Activated effector memory CD4-positive, alpha-beta T cell treated with Interleukin-2 at 50 U/mL for 16 hours (primary cell): ENCODE results near the gene IFT74.
"Not testable (repeated sequence)": the region's sequence is repeated elsewhere in the genome, so short reads cannot be mapped to it uniquely, and the experiment has no call there.

Source experiments
- DNase-seq: peaks from one replicate; pipeline ENCODE4 v3.0.0-alpha.2; 2020

Gene IFT74

DNA sequence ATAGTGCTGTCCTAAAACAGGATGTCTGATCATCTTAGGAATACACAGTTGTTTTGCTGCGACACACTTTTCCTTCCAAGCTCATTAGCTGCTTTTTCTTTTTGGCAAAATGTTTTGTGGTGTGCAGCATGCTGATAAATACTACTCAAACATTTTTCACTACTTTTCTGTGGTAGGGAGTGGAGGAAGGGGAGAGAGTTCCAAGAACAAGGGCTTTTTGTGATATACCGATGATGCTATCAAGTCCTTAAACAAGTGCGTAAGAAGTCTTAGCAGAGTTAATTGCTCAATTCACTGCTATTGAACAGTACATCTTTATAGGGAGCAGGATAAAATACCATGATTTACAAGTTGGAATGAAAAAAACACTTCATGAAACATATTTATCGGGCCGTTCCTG, 129.2 kb downstream of the IFT74 start:
- DNase-seq, result no peak

DNA sequence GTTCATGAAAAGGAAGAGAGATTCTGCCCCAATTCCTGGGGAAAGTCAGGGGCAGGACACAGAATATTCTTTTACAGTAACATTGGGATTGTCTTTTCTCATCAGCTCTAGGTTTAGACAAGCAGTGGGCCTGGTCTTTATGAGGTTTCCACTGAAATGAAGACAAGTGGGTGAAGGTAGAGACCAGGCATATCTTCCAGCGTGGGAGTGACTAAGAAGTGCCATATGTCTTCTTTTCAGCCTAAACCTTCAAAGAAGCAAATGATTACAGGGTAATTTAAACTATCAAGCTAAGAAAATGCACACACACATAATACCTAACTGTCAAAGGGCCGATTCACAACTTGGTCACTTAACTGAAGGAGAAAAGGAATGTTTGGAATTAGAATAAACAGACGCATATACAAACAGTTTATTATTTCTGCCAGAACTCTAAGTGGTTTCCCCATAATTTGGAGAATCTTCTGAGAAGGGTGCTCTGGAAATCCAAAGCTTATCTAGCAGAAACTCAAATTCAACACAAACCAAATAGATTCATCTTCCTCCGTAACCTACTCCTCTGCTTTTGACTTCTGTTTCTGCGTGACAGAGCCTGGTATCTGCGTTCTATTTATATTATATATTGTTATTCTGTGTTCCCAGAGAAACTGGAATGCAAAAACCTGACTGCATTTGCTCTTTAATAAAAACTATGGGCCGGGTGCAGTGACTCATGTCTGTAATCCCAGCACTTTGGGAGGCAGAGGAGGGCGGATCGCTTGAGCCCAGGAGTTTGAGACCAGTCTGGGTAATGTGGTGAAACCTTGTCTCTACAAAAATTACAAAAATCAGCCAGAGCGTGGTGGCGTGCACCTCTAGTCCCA, 130.8 kb downstream of the IFT74 start:
- DNase-seq, result no peak

DNA sequence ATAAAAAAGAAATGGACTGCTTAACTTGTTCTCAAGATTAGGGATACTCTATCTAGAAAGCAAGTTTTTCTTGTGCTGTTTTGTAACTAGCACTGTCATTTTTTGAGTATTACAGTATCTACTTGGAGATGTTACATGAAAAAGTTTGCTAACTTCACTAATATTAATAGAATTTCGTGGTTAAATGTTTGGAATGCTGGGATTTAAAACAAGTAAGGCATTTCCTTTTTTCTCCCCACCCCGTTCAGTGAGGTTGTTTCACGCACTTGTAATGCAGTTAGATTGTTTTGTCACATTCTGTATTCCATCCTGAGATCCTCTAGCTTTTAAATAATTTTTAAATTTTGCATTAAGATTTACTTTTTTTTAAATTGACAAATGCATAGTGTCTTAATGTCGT, 132.8 kb downstream of the IFT74 start:
- DNase-seq, result no peak

DNA sequence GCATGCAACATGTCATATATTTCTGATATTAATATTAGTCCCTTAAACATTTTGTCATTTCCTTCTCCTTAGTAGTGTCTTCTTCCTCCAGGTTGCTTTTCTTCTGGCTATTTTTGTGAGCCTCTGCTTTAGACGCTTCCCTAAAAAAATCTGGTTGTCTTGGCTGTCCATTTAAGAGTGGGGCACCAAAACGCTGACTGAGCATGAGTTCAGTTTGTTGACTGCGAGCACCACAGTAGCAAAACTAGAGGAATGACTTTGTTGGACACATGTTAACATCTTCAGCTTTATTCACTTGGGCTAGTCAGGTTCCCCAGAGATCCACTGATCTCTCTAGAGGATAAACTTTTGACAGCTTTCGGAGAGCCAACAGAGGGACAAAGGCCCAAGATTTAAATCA, 133.5 kb downstream of the IFT74 start:
- DNase-seq, result no peak

DNA sequence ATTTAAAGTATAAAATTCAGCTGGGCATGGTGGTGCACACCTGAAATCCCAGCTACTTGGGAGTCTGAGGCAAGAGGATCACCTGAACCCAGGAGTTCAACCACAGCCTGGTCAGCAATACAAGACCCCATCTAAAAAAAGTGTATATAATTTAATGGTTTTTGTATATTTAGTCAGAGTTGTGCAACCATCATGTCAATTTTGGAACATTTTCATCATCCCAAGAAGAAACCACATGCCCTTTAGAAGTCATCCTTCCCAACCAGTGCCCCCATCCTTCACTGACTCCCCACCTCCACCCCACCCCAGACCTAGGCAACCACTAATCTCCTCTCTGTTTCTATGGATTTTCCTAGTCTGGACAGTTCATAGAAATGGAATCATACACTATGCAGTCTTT, 134.0 kb downstream of the IFT74 start:
- no peak for DNase-seq

DNA sequence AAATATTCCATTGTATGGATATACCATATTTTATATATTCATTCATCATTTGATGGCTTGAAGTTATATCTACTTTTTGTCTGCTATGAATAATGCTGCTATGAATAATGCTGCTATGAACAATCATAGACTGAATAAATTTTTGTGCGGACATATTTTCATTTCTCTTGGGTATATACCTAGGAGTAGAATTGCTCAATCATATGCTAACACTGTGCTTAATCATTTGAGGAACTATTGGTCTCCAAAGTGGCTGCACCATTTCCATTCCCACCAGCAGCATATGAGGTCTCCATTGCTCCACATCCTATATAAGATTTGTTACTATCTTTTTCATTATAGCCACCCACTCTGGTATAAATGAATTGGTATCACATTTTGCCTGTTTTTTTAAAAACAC, 134.5 kb downstream of the IFT74 start:
- no peak for DNase-seq

DNA sequence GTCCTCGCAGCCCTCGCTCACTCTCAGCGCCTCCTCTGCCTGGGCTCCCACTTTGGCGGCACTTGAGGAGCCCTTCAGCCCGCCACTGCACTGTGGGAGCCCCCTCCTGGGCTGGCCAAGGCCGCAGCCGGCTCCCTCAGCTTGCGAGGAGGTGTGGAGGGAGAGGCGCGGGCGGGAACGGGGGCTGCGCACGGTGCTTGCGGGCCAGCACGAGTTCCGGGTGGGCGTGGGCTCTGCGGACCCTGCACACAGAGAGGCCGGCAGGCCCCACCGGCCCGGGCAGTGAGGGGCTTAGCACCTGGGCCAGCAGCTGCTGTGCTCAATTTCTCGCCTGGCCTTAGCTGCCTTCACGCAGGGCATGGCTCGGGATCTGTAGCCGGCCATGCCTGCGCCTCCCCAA, 136.3 kb downstream of the IFT74 start:
- not testable (repeated sequence) for DNase-seq

DNA sequence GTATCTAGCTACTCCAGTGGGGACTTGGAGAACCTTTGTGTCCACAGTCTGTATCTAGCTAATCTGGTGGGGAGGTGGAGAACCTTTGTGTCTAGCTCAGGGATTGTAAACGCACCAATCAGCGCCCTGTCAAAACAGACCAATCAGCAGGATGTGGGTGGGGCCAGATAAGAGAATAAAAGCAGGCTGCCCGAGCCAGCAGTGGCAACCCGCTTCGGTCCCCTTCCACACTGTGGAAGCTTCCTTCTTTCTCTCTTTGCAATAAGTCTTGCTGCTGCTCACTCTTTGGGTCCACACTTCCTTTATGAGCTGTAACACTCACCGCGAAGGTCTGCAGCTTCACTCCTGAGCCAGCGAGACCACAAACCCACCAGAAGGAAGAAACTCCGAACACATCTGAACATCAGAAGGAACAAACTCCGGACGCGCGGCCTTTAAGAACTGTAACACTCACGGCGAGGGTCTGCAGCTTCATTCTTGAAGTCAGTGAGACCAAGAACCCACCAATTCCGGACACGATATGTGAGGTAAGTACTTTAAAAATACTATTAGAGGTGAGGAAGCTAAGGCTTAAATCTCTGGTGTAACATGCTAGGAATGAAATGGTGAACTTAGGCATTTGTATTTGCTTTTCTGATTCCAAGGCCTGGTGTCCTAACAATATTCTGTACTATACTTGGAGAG, 137.3 kb downstream of the IFT74 start:
- not testable (repeated sequence) for DNase-seq

DNA sequence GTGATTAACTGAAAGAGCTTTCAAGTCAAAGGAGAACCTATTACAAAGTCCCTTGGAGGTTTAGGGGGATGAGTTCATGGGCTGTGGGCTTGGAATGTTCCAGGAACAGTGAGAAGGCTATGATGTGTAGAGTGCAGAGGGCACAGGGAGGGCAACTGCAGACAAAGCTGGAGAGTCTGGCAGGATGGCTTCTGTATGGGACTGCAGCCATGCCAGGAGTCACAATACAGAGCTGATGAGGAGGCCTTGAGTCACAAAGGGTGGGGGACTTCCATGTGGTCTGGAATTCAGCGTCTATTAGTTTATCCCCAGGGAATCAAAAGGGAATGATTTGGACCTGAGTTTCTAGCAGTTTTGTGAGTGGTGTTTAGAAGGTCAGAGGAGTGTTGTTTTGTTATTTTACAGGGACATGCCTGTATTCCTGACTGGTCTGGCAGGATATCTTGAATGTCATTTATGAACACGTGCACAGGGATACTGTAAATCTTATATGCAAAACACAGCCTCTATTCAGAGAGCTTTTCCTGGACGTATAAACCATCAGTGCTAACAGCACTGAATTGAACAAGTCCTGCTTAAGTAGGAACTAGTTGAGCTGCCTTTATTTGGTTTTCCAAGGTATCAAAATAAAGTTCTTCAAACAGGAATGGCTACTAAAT, 138.6 kb downstream of the IFT74 start:
- no peak for DNase-seq

DNA sequence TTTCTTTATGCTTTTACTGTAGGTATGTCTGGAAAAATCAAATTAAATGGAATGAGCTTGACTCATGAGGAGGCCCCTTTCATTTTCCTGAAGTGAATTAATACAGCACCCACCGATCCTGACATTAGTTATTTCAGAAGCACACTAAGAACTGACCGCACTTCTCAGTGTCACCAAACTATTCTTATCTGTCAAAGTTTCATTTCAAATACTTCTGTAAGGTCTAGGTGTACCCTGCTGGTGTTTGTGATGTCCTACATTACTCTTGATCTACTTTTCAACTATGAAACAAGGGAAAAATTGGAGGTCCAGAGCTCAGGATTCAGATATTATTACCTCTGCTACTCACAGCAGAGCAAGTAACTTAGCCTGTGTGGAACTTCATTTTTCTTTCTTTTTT, 151.0 kb downstream of the IFT74 start:
- DNase-seq, result no peak

DNA sequence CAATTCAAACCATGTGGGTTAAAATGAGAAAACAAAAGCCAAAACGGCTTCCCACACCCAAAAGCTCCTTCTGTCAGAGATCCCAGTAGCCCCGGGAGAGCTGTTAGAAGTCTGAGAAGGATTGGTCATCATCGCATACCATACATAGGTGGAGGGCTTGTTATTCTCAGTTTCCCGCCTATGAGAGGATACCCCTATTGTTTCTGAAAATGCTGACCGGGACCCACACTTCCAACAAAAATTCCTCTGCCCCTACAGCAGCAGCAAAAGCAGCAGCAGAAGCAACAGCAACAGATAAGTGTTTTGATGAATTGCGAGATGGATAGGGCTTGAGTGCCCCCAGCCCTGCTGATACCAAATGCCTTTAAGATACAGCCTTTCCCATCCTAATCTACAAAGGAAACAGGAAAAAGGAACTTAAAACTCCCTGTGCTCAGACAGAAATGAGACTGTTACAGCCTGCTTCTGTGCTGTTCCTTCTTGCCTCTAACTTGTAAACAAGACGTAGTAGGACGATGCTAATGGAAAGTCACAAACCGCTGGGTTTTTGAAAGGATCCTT, 152.8 kb downstream of the IFT74 start, which contains the start of gene TEK:
TEK (plus strand) TSS at position 245 of the 561 bp plus-strand sequence. CDS start 366 bp downstream, outside the sequence.
- no peak for DNase-seq

DNA sequence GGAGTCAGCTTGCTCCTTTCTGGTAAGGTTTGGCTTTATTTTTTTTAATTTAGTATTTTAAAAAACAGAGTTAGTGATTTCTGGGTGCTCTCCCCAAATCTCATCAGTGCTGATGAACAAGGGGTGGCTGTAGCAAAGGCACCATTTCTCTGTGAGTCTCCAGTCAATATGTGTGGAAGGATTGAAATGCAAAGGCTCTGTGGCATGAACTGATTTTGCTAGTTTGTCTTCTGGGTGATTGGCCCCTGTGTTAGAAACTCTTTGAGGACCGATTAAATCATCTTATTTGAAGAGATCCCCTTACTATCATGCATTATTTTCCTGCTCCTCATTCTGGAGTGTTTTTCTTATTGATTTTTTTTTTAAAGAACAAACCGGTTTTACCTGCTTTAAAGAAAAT, 153.4 kb downstream of the IFT74 start:
- DNase-seq, result no peak

DNA sequence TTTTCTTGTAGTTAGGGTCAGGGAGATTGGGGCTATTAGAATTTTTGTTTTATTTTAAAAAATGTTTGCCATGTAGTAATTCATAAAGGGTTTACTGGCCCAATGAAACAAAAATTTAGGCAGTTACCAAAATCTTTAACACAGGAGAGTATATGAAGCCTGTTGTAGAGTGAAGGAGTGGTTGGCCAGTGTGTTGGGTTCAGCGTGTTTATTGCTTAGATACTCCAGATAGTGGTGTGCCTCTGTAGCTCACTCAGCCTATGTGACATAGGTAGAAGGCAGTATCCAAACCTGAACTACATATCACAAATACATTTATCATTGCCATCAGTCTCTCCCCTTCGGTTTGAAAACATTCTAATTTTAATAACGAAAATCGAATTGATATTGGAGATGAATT, 154.0 kb downstream of the IFT74 start:
- no peak for DNase-seq

DNA sequence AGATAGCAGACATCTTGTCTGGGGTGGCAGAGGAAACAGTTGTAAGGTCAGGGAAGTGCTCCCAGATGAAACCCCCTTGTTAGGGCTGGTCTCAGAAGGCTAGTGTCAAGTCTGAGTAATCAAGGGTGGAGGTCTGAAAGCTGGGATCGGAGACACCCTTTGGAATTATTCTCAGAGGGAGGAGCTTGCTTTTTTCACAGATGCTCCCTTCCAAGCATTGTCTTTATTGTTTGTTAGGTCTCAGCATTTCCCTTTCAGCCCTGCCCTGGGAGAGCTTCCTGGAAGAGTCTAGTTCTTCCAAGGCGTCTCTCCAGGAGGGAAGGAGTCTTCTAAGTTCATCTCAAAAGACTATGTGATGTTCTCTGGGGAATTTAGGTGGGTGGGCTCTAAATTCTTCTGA, 156.0 kb downstream of the IFT74 start:
- no peak for DNase-seq
